Ecto neural progenitor cell (in vitro differentiated cells): ENCODE data around the gene MRTO4.
"Not testable (repeated sequence)": the region's sequence is repeated elsewhere in the genome, so short reads cannot be mapped to it uniquely, and the experiment has no call there.

ENCODE experiments used
- DNase-seq: peaks from one replicate; pipeline ENCODE4 v3.0.0-alpha.2; 2018; ENCODE audit warnings: low spot score

MRTO4 gene

GRCh38 chr1:19229229-19229628, 22.4 kb upstream of the MRTO4 start:
- no peak for DNase-seq

GRCh38 chr1:19229828-19230325, 21.7 kb upstream of the MRTO4 start:
- DNase-seq, result no peak

GRCh38 chr1:19231736-19232523, 19.7 kb upstream of the MRTO4 start:
- not testable (repeated sequence) for DNase-seq

DNA sequence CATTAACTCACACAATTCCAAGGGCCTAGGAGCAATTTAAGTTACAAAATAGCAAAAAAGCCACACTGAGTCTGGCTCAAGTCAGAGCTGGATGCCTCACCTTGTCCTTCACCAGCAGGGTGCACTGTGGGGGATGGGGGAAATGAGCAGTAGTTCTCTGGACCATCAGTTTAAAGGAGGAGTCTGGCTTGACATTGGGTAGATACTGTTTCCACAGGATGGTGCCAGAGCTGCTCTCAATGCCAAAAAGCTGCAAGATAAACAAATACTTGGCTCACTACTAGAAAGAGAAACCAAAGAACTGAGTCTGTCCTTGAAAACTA, 19.1 kb upstream of the MRTO4 start:
- DNase-seq, result no peak

DNA sequence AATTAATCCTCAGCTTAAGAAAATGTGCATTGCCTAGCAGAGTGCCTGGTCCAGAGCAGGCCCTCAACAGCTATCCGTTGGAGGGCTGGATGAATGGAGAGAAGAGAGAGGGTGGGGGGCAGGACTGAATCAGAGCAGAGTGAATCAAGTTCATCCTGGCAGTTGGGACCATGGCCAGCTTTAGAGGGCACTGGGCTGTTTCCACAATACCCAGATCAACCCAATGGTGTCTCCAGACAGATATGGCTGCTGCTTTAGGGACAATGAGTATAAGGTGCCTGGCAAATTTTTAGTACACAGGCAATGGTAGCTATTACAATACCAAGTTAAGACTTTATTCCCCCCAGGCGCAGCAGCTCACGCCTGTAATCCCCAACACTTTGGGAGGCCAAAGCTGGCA, 17.4 kb upstream of the MRTO4 start:
- no peak for DNase-seq

DNA sequence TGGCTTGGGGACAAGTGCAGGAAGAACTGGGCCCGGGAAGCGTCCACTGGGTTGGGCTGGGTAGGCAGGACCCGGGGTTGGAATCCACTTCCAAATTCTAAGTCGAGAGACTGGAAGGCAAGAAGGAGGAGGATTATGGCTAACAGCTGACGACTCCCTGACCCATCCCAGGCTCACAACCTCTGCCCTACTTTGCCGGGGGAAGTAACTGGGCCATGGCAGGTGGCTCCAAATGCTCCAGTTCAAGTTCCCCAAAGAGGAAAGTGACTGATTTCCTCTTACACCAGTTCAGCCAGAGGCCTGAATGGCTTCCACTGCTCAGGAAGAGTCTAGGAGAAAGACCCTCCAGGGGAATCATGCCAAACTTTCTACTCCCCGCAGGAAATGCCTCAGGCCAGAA, 11.7 kb upstream of the MRTO4 start:
- no peak for DNase-seq

DNA sequence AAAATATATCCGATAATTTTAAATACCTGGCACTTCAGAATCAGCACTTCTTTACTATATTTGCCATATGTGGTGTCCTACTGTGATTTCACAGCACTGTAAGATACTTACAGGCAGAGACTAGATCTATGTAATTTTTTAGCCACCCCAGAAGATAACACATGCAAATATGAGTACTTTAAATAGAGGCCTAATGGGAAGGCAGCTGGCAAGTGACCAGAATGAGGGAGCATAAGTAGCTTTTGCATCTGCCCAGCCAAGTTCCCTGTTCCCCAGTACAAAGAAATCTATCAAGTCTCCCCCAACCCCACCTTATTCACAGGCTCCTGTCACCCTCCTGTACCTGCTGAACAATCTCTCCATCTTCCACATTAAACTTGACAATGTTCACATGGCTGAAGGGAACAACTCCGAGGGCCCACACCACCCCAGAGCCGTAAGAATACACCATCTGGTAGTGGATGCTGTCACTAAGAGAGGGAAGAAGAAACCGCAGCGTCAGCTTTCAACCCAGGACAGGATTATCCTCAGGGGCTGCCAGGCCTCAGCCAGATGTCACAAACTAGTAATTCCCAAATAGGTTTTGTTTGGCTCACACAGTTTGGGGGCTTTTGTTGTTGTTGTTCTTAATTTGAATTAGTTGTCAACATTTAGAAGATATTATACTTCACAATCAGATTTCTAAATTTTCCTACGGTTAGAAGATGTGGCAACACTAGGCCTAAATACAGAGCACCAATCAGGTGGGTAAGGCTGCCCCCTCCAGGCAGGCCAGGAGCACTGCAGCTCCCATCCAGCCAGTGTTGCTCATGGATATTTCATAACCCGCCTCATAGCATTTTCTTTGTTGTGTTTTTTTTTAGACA, 10.7 kb upstream of the MRTO4 start:
- DNase-seq, result peak; percentile 58

DNA sequence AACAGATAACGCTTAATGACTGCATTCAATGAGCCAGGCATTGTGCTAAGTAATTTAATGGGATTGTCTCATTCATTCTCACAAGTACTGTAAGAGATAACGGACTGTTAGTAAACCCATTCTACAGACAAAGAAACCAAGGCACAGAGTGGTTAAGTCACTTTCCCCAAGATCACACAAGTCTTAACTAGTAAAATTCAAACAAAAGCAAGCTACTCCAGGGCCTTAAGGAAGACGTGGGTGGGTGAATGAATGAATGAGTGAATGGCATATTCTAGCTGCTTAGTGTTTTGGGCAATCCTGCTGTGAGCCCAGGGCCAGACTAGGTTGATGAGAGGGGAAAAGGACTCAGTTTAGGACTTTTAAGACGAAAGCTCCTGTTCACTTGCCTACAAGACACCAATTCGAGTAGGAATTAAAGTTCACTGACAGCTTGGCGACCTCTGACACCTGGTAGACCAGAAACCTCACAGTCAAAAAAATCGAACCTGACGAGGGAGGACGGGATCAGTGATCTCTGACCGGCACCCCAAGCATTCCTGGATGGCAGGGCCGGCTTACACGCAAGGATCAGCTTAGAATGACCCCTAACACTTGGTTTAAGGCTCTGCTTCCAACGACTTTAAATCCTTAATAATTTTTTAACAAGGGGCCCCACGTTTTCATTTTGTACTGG, 838 bp upstream of the MRTO4 start:
- DNase-seq, result no peak

DNA sequence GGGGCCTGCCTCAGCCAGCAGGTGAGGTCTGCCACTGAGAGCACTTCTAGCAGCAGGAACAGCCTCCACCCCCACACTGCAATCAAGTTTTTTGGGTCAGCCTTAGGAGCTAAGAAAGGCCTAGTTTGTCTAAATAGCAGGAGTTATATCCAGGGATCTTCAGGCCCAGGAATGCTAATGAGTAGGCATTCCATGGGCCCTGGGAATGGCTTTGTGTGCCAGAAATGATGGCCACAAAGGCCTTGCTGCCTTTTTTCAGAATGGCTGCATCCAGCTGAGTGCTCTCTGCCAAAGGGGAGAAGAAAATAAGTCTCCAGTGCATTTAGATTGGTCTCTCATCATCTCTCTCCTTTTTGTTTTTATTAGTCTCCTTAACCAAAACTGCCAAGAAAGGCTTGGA, 2.8 kb downstream of the MRTO4 start:
- DNase-seq, result no peak

DNA sequence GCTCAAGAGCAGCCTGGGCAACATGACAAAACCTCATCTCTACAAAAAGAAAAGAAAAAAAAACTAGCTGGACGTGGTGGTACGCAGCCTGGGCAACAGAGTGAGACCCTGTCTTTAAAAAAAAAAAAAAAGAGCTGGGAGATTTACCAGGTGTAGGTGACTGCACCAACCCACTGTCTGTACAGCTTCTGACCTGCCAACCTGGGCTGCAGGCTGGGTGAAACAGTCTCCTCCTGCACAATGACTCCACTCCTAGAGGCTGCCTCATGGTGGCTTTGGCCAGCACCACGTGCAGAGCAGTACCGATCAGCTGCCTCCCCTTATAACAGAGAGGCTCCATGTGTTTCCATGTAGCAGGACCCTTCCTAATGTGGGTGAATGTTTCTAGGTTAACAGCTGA, 3.7 kb downstream of the MRTO4 start:
- no peak for DNase-seq

DNA sequence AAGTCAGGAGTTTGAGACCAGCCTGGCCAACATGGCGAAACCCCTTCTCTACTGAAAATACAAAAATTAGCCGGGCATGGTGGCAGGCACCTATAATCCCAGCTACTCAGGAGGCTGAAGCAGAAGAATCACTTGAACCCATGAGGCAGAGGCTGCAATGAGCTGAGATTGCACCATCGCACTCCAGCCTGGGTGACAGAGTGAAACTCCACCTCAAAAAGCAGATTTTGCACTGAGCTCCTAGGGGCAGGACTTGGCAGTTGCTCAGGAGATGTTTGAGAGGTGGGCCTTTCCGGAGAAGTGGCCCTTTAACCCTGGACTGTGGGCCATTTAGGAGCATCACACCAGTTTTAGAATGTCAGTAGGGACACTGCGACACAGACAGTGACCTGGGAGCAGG, 4.7 kb downstream of the MRTO4 start:
- not testable (repeated sequence) for DNase-seq

DNA sequence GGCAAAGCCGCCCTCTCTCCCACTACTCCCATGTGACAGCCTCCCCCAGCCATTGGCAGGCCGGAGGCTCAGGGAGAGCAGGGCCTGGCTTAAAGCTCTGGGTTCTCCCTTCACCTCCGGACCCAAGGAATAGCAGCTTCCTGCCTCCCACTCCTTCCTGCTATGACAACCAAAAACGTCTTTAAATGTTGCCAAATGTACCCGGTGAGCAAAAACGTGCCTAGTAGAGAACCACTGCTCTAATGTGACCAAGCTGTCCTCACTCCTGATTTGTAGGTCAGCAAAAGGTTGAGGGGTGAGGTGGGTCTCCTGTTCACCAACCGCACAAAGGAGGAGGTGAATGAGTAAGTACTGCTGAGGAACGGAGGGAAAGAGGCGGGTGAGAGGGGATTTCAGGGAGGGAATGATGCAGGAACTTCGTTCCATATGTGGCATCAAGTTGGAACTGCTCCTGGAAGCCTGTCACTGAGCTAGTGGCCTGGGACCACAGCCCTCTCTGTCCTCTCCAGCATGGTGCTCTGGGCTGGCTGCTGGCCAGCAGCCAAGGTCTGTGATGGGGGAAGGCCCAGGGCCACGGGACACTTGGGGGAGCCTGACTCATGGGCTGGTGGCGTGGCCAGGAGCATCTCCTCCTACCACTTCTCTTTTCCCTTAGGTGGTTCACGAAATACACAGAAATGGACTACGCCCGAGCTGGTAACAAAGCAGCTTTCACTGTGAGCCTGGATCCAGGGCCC, 5.7 kb downstream of the MRTO4 start:
- DNase-seq, result no peak

GRCh38 chr1:19258353-19258752, 6.7 kb downstream of the MRTO4 start:
- DNase-seq, result no peak

GRCh38 chr1:19260211-19261138, 8.9 kb downstream of the MRTO4 start:
- DNase-seq, result no peak

GRCh38 chr1:19262047-19262446, 10.4 kb downstream of the MRTO4 start:
- no peak for DNase-seq

GRCh38 chr1:19262744-19263143, 11.1 kb downstream of the MRTO4 start:
- no peak for DNase-seq

- DNase-seq, result no peak
These were observed 16.8 kb downstream of the MRTO4 start for GRCh38 chr1:19268445-19268844.

- DNase-seq, result not testable (repeated sequence)
These were observed 18.1 kb downstream of the MRTO4 start for GRCh38 chr1:19269427-19270342.

DNA sequence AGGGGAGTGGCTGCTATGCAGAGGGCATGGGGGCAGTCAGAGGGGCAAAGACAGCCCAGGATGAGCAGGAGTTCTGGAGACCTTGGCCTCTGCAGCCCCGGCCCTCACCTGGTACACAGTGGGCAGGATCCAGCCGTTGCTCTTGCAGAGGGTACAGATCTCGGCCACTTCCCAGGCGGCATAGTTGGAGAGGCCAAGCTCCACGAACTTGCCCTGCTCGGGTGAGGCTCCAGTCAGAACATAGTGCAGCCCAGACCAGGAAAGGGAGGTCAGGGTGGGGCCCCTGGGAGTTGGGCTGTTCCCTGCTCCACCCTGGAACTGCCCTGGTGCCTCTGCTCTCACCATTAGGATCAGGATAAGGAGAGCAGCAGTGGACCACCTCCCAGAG, 18.7 kb downstream of the MRTO4 start:
- DNase-seq, result not testable (repeated sequence)

- no peak for DNase-seq
These were observed 20.5 kb downstream of the MRTO4 start for GRCh38 chr1:19272064-19272463.
